Umbilical cord (tissue), 2 donors: Measurements from ENCODE around the gene GALNTL6. TPM values are rescaled to one million over a fixed set of nuclear protein-coding genes. Genes with fewer than 3 reads are reported as not detected.
"Not testable (repeated sequence)": the region's sequence is repeated elsewhere in the genome, so short reads cannot be mapped to it uniquely, and the experiment has no call there.

ENCODE experiments used
- DNase-seq: peaks from one replicate; pipeline ENCODE4 v3.0.0-alpha.2; 2015; ENCODE audit warnings: low spot score
- total RNA-seq: library from RNA; depleted of rRNA; stranded (reverse); fragments of >200 nt; gene quantifications from one replicate; pipeline ENCODE4 v1.2.3, GENCODE V29; 2014; ENCODE audit warnings: low replicate concordance; ENCODE audit not compliant: insufficient read depth

Gene GALNTL6
- total RNA-seq, 1 donor from 2014 or later, result 6.5 TPM

DNA sequence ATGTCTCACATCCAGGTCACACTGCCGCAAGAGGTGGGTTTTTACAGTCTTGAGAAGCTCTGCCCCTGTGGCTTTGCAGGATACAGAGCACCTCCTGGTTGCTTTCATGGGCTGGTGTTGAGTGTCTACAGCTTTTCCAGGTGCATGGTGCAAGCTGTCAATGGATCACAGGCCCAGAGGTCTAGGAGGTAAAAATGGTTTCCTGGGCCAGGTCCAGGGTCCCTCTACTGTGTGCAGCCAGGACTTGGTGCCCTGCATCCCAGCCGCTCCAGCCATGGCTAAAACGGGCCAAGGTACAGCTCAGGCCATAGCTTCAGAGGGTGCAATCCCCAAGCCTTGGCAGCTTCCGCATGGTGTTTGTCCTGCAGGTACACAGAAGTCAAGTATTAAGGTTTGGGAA lies 921.4 kb downstream of the GALNTL6 start:
- no peak for DNase-seq

DNA sequence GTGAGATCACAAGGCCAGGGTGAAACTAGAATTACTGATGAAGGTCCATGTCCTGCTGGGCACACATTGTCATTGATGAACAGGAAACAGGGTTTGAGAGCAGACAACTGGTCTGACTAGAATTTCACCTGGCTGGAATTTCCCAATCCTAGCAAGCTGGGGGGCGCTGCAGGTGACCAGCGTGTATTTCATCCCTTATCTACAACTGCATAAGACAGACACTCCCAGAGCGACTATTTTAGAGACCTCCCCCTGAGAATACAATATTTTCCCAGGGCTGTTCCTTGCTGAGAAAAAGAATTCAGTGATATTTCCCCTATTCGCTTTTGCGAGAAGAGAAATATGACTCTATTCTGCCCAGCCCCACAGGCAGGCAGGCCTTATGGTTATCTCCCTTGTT lies 922.8 kb downstream of the GALNTL6 start:
- DNase-seq, result no peak

DNA sequence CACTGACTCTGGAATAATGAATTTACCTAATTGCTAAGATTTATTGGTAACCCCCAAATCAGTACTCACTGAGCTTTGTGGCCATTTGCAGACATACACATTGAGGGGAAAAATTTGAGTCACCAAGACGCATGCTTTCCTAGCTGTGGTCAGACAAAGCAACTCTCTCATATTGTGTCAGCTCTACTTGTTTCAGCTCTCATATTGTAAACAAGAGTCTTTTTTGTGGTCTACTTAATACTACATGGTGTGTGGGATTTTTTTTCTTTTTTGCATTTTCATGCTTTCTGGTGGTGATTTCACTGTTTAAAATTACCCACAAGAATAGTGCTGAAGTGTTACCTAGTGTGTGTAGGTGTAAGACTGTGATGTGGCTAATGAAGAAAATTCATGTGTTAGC lies 927.2 kb downstream of the GALNTL6 start:
- no peak for DNase-seq

DNA sequence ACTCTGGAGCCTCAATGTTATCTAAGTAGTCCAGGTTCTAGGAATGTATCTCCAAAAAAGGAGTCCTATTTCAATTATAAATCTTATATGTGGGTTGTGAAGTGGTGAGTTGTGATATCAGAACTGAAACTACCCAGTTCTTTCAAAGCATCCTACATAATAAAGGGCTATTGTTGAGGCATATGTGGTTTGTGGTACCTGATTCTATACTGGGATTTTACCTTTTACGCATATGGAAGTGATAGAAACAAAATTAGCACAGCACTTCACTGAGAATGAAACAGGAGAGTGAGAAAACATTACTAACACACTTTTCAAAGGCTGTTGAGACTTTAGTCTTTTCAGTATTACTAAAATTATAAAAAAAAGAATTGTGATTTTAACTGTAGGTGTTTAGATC lies 937.7 kb downstream of the GALNTL6 start:
- DNase-seq, result no peak

- peak; percentile 4 for DNase-seq
Observed at GRCh38 chr4:172751550-172751949, 938.3 kb downstream of the GALNTL6 start.

DNA sequence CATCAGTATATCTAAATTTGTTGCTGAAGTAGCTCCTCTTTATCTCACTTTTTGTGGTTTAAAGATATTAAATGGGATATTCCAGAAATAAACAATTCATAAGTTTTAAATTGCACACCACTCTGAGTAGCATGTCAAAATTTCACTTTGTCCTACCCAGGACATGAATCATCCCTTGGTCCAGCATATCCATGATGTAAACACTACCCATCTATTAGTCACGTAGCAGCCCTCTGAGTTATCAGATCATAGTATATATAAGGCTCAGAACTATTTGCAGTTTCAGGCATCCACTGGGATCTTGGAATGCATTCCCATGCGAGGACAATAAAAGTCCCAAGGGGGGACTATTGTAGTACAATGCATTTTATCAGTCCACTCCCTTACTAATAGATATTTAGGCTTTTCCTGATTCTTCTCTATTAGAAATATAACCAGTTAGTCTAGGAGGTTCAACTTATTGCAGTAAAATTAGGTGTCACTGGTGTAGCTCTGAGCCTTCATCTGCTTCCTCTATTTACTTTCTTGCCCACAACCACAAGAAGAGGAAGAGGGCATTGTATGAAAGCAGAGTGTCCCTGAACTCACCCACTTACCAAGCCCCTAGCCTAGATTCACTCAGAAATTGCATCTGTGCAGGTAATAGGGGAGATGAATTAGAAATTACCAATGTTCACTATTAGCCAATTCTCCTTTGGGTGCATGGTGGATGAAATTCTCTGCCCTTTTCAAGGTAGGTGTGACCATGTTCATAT lies 945.6 kb downstream of the GALNTL6 start:
- DNase-seq, result no peak

GRCh38 chr4:172760512-172760911 lies 947.3 kb downstream of the GALNTL6 start:
- DNase-seq, result no peak

GRCh38 chr4:172762895-172763294 lies 949.7 kb downstream of the GALNTL6 start:
- DNase-seq, result no peak

DNA sequence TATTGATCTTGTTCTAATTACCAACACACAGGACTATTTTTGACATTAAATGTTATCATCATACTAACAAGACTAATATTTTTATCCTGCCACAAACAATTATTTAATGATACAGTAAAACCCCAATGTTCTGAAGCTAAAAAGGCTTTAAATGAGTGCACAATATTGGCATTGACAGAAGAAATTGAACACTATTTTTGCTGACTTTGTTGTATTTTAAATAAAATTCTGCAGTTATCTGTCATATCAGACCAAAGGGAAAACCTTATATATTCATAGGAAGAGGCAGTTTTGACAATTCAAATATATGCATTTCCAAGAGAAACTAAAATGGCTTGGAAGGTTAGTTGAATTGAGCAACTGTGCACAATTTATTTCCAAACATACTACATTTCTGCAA lies 957.6 kb downstream of the GALNTL6 start:
- no peak for DNase-seq

GRCh38 chr4:172772781-172773180 lies 959.6 kb downstream of the GALNTL6 start:
- DNase-seq, result no peak

DNA sequence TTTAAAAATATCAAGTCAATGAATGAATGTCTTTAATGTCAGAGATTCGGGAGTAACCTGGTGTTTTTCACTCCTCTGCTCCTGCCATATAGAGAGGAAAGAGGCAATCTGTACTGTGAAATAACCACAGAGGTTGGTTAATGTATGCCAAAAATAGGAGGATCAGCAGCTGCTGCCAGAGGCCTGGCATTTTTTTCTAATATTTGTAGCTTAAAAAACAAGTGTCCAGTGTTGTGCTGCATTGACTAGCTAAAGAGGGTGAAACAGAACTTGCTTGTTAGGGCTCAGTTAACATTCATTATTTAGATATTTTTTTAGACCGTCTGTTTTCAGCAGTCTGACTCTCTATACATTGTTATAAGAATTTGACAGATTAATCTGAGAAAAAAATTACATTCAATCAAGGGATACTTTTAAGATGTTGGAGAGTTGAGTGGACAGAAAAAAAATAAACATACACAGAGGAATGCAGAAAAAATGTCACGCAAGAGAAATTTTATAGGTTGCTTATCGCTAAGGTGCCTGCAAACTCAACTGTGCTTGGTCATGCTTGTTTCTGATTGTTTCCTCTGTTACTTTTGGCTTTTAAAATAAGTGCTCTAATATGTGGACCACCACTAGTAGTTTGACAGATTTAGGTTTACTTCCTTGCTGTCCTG lies 963.1 kb downstream of the GALNTL6 start:
- no peak for DNase-seq

DNA sequence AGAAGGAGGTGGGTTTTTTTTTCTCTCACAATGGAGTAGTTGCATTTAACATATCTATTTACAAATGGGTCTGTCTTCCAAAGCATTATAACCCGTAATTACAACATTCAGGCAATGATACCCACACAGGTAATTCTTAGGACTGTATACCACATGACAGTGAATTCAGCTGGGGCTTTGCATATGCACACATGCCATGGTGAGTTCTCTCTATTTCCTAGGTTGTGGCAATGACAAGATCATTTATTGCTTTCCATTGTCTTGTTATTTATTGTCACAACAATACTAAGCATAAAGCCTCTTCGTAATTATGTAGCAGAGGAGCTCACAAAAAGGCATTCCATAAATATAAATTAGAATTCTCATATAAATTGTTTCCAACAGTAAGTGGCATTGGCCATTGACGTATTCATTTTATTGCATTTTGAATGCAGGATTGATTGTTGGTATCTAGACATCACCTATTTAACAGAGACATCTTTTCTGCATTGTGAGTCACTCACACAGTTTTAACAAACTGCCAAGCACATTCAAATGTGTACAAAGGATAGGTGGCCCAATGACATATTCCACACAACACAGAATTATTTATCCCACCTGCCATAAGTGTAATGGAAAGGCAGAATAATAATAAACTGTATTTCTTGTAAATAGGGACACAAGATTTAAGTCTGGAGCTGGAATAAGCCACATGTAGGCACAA lies 964.7 kb downstream of the GALNTL6 start:
- DNase-seq, result no peak

DNA sequence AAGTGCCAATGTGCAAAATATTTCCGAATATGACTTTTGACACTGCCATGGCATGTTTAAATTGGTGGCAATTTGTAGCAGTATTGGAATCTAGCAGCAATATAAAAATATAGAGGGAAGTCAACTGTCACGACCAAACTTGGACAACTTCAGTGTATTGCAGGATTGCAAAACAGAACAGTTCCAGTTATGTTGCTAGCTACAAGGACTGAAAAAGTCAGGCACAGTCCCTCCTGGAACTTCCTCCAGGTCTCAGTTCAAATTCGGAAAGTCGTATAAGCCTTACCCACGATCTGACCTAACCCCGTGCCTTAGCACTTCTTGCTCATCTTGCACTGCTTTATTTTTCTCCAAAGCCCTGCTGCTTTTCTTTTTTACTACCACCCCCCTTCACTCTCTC lies 965.4 kb downstream of the GALNTL6 start:
- no peak for DNase-seq

- no peak for DNase-seq
Observed at GRCh38 chr4:172780566-172781081, 967.4 kb downstream of the GALNTL6 start.

DNA sequence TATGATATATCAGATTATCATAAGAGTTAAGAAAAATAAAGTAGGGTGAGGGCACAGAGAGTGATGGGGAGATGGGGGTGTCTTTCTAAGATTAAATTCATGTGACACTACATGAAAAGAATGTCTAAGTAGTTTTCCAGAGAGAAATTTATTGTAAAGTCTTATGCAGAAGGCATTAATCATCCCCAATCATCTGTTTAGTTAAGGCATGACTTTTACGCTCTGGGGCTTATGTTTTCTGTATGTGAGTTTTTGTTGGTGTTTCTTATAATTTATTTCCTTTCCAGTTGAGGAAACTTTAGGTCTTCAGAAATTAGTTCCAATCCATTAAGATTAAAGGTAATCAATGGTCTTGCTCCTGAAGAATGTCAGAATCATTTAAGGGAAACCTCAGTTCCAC lies 972.4 kb downstream of the GALNTL6 start:
- DNase-seq, result no peak

DNA sequence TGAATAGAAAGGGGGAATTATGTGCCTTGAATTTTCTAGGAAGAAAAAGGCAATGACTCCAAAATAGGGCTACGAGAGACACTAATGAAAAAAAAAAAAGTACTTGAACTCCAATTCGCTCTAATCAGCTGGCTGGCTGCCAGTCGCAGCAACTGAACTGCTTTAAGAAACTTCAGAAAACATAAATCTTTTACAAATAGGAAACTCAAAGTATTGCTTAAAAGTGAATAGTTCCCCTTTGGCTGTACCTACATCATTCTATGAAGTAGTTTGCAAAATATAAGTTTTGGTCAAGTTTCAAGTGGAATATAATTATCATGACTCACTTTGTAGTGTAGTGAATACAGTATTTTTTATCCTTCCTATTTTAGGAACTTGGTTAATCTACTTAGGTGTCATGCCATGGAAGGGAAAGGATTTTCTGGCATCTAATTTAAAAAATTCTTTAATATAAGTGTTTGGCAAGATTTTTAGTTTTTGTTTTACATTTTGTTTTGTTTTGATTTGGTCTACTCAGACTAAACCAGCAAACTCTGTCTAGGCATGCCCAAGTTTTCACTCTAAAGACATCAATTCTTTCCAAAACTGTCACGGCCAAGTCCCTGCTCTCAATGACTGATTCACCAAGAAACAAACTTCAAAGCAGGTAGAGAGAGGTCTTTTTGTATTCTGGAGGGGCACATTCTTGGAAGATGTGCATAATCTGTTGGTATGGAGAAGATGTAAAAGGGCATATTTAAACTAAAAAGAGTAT lies 973.0 kb downstream of the GALNTL6 start:
- DNase-seq, result peak; percentile 66

- no peak for DNase-seq
Observed at GRCh38 chr4:172787111-172787510, 973.9 kb downstream of the GALNTL6 start.

DNA sequence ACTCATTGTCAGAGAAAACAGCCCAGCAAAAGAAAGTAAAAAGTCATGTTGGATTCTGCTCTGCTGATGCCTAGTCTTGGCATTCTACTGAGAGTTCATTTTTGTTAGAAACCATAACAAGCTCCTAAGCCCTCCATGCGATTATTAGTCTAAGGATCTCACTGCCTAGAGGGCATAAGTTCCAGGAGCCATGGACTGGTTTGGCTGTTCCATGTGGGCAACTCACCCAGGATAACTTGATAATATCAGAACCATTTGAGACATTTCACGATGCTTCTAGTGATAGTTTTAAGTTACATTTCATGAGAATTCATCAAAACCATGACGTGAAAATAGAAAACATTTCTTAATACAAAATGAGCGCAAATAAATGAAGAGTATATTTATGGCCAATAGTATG lies 978.6 kb downstream of the GALNTL6 start:
- DNase-seq, result no peak

GRCh38 chr4:172793565-172794306 lies 980.5 kb downstream of the GALNTL6 start:
- DNase-seq, result peak; percentile 4

GRCh38 chr4:172794307-172794703 lies 981.1 kb downstream of the GALNTL6 start:
- no peak for DNase-seq

- not testable (repeated sequence) for DNase-seq
Observed at GRCh38 chr4:172797281-172797680, 984.1 kb downstream of the GALNTL6 start.
